SK-N-SH (cell line): Measurements from ENCODE around the gene FAM53A. TPM values are rescaled to one million over a fixed set of nuclear protein-coding genes. Genes with fewer than 3 reads are reported as not detected.

Experiments
- CTCF ChIA-PET: fragments of 300-600, 350-600 bp; formaldehyde crosslinking; extraction: SDS; loops from one replicate; lab custom pipeline; 2021; lab: Yijun Ruan, JAX
- POLR2A ChIA-PET: fragments of 350-600 bp; sonication (Branson Sonifier 250); formaldehyde crosslinking; extraction: SDS; loops from one replicate; lab custom pipeline; 2020; ENCODE audit warnings: antibody characterized with exemption, inconsistent platforms; lab: Yijun Ruan, JAX
- DNase-seq: peaks from one replicate; pipeline ENCODE4 v3.0.0; 2012
- H2AFZ ChIP-seq: fragments of 200-600 bp; sonication (generic); 2 replicates; pipeline ENCODE4 v1.8.1; 2016; ENCODE audit warnings: antibody characterized with exemption, mild to moderate bottlenecking, low read depth
- H3F3A ChIP-seq: fragments of 200-600 bp; sonication (generic); replicated peaks from 2 replicates; pipeline ENCODE3; 2016; ENCODE audit warnings: antibody characterized with exemption, mild to moderate bottlenecking; ENCODE audit not compliant: insufficient read depth
- H3K27ac ChIP-seq, 2 experiments: fragments of 200-500 bp in 1 of 2; fragments of 200-600 bp in 1 of 2; sonication (Bioruptor generic) in 1 of 2; sonication (generic), shearing (Covaris generic) in 1 of 2; 2 replicates each; pipeline versions ENCODE4 v1.5.1 to v1.6.1; 2014 to 2016; ENCODE audit warnings: low read depth in 2 of 2, inconsistent platforms in 1 of 2, low read length in 1 of 2, mild to moderate bottlenecking in 1 of 2, mixed read lengths in 1 of 2
- H3K27me3 ChIP-seq: fragments of 200-600 bp; sonication (generic), shearing (Covaris generic); 2 replicates; pipeline ENCODE4 v1.6.1; 2016; ENCODE audit warnings: mixed run types; ENCODE audit not compliant: insufficient read depth
- H3K36me3 ChIP-seq, 2 experiments: fragments of 200-500 bp in 1 of 2; fragments of 200-600 bp in 1 of 2; sonication (Bioruptor generic) in 1 of 2; sonication (generic) in 1 of 2; replicated peaks in 1 of 2; 2 replicates each; pipeline versions ENCODE3 to v1.5.1; 2014 to 2016; ENCODE audit warnings: low read length in 1 of 2, mild to moderate bottlenecking in 1 of 2; ENCODE audit not compliant: insufficient read depth in 2 of 2, control insufficient read depth in 1 of 2
- H3K4me1 ChIP-seq, 2 experiments: fragments of 200-500 bp in 1 of 2; fragments of 200-600 bp in 1 of 2; sonication (Bioruptor generic) in 1 of 2; sonication (generic), shearing (Covaris generic) in 1 of 2; 2 replicates each; pipeline versions ENCODE4 v1.5.1 to v1.6.1; 2014 to 2016; ENCODE audit warnings: low read depth in 1 of 2, low read length in 1 of 2, mixed run types in 1 of 2; ENCODE audit not compliant: insufficient read depth in 2 of 2, control insufficient read depth in 1 of 2
- H3K4me2 ChIP-seq: fragments of 200-600 bp; sonication (generic), shearing (Covaris generic); 2 replicates; pipeline ENCODE4 v1.6.1; 2017; ENCODE audit warnings: mixed run types
- H3K4me3 ChIP-seq, 2 experiments: fragments of 200-500 bp in 1 of 2; fragments of 200-600 bp in 1 of 2; sonication (Bioruptor generic) in 1 of 2; sonication (generic), shearing (Covaris generic) in 1 of 2; 2 replicates each; pipeline versions ENCODE4 v1.5.1 to v1.8.1; 2014 to 2016; ENCODE audit warnings: low read depth in 2 of 2, inconsistent platforms in 1 of 2, low read length in 1 of 2, mild to moderate bottlenecking in 1 of 2, mixed read lengths in 1 of 2, moderate library complexity in 1 of 2
- H3K79me2 ChIP-seq: fragments of 200-600 bp; sonication (generic); 2 replicates; pipeline ENCODE4 v1.8.1; 2017; ENCODE audit warnings: mild to moderate bottlenecking; ENCODE audit not compliant: insufficient read depth
- H3K9ac ChIP-seq: fragments of 200-600 bp; sonication (generic); 2 replicates; pipeline ENCODE4 v1.6.1; 2017; ENCODE audit warnings: mixed run types
- H3K9me2 ChIP-seq: fragments of 200-600 bp; sonication (generic); 2 replicates; pipeline ENCODE4 v1.6.1; 2017; ENCODE audit warnings: mixed run types
- H3K9me3 ChIP-seq: fragments of 200-600 bp; sonication (generic); 2 replicates; pipeline ENCODE4 v1.6.1; 2017; ENCODE audit warnings: mixed run types, mild to moderate bottlenecking, moderate library complexity
- H4K20me1 ChIP-seq: fragments of 200-600 bp; sonication (generic); 2 replicates; pipeline ENCODE4 v1.6.1; 2017; ENCODE audit warnings: mild to moderate bottlenecking, mixed run types; ENCODE audit not compliant: insufficient read depth
- CHD2 ChIP-seq: fragments of 150-350 bp; IDR thresholded peaks from 2 replicates; pipeline ENCODE4 v1.6.1; 2018; ENCODE audit warnings: low read length; ENCODE audit not compliant: partially characterized antibody
- EZH2phosphoT487 ChIP-seq: fragments of 200-600 bp; sonication (generic); IDR thresholded peaks from 2 replicates; pipeline ENCODE4 v1.6.1; 2017; ENCODE audit warnings: low read depth, mixed run types, mild to moderate bottlenecking, antibody characterized with exemption, moderate library complexity, borderline replicate concordance
- GABPA ChIP-seq: IDR thresholded peaks from 2 replicates; pipeline ENCODE4 v1.4.0; 2012; ENCODE audit warnings: low read depth, mild to moderate bottlenecking
- NFIC ChIP-seq: IDR thresholded peaks from 2 replicates; pipeline ENCODE4 v1.4.0; 2012; ENCODE audit warnings: borderline replicate concordance
- RXRA ChIP-seq: IDR thresholded peaks from 2 replicates; pipeline ENCODE4 v1.4.0; 2012; ENCODE audit warnings: low read depth, mild to moderate bottlenecking, borderline replicate concordance
- SIN3A ChIP-seq: IDR thresholded peaks from 2 replicates; pipeline ENCODE4 v1.6.1; 2012; ENCODE audit warnings: low read depth, mild to moderate bottlenecking, low read length, moderate library complexity, borderline replicate concordance
- TCF12 ChIP-seq: IDR thresholded peaks from 2 replicates; pipeline ENCODE4 v1.4.0; 2012
- TEAD4 ChIP-seq: IDR thresholded peaks from 2 replicates; pipeline ENCODE4 v1.4.0; 2012; ENCODE audit warnings: mild to moderate bottlenecking, borderline replicate concordance; ENCODE audit not compliant: insufficient read depth
- WGBS: methylation state at CpG from one replicate; pipeline ENCODE4 v1.1.6; 2017; ENCODE audit warnings: low lambda C conversion rate; 5-methylcytosine and 5-hydroxymethylcytosine counted together
- polyA plus RNA-seq, 3 experiments: library from polyadenylated mRNA; depleted of rRNA; stranded (reverse); fragments of >200 nt; gene quantifications; 2 replicates each; pipeline ENCODE4 v1.2.3, GENCODE V29; 2012
- TF ChIP-seq, protein P1 (sequence below): fragments of 200-600 bp; sonication (generic); IDR thresholded peaks from 2 replicates; pipeline ENCODE4 v1.6.1; 2017; ENCODE audit warnings: antibody characterized with exemption, mild to moderate bottlenecking, moderate library complexity
- TF ChIP-seq, protein P2 (sequence below): fragments of 150-350 bp; IDR thresholded peaks from 2 replicates; pipeline ENCODE4 v1.6.1; 2017; ENCODE audit warnings: antibody characterized with exemption, low read length, low read depth, borderline replicate concordance
- TF ChIP-seq, protein P3 (sequence below): fragments of 150-350 bp; IDR thresholded peaks from 2 replicates; pipeline ENCODE4 v1.6.1; 2016; ENCODE audit warnings: mild to moderate bottlenecking, low read depth, low read length
- TF ChIP-seq, protein P4 (sequence below): IDR thresholded peaks from 2 replicates; pipeline ENCODE4 v1.4.0; 2012; ENCODE audit warnings: low read depth, borderline replicate concordance
- TF ChIP-seq, protein P5 (sequence below): IDR thresholded peaks from 2 replicates; pipeline ENCODE4 v1.4.0; 2012; ENCODE audit warnings: low read depth

FAM53A gene
- polyA plus RNA-seq, 1 of the 3 experiments (the other 2 are of a cell fraction): 7.6 TPM

DNA sequence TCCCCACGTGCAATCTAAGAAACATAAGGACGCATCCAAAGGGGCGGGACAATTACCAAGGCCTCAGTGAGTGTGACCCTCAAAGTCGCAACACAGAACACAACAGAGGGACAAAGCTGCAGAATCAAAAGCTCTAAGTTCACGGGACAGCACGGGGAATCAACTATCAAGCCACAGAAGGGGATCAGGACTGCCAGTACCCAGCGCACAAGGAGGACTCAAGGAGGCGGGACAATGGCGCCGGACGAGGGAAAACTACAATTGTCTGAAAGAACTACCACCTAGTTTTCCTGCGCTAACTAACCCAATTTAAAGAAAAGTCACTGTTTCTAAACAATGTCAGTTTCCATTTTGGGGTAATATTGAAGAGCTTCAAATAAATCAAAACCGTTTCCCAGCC, 1.3 kb downstream of the FAM53A start:
- ChIA-PET CTCF (interaction anchor here (6.2 kb wide), 1 partner anchor 10 kb away, joined by 32 read pairs; no protein-coding TSS in a partner anchor), POLR2A (no interaction called here)
- Histone ChIP-seq H3K9ac (peak overlapping the region; percentile 88; the same call in 1 of the 2 replicates), H3K4me2 (peak overlapping the region; percentile 93), H3K79me2 (peaks cover 11% of the 10 kb centered on the region), H3K27ac (peak overlapping the region in 1 of 2 experiments; percentile 94; a peak in 3 of 4 replicates), H3K4me1 (peaks cover 4 to 13% of the 10 kb centered on the region in 2 experiments; a peak in 2 of 4 replicates), H3K9me3 (no peaks in the 10 kb centered on the region), H3K4me3 (peak overlapping the region; percentile 65 to 67; a peak in 3 of 4 replicates), H4K20me1 (no peaks in the 10 kb centered on the region), H2AFZ (peak overlapping the region; percentile 89; the same call in 1 of the 2 replicates), H3K27me3 (no peaks in the 10 kb centered on the region), H3F3A (peaks cover 23% of the 10 kb centered on the region), H3K36me3 (no peaks in the 10 kb centered on the region), H3K9me2 (no peaks in the 10 kb centered on the region)
- TF ChIP-seq, protein P1, sequence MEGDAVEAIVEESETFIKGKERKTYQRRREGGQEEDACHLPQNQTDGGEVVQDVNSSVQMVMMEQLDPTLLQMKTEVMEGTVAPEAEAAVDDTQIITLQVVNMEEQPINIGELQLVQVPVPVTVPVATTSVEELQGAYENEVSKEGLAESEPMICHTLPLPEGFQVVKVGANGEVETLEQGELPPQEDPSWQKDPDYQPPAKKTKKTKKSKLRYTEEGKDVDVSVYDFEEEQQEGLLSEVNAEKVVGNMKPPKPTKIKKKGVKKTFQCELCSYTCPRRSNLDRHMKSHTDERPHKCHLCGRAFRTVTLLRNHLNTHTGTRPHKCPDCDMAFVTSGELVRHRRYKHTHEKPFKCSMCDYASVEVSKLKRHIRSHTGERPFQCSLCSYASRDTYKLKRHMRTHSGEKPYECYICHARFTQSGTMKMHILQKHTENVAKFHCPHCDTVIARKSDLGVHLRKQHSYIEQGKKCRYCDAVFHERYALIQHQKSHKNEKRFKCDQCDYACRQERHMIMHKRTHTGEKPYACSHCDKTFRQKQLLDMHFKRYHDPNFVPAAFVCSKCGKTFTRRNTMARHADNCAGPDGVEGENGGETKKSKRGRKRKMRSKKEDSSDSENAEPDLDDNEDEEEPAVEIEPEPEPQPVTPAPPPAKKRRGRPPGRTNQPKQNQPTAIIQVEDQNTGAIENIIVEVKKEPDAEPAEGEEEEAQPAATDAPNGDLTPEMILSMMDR: no peak
- no peak for TF ChIP-seq GABPA
- no peak for TF ChIP-seq SIN3A
- no peak for TF ChIP-seq CHD2
- TF ChIP-seq TCF12: no peak
- TF ChIP-seq RXRA: no peak
- no peak for TF ChIP-seq TEAD4
- TF ChIP-seq, protein P2, sequence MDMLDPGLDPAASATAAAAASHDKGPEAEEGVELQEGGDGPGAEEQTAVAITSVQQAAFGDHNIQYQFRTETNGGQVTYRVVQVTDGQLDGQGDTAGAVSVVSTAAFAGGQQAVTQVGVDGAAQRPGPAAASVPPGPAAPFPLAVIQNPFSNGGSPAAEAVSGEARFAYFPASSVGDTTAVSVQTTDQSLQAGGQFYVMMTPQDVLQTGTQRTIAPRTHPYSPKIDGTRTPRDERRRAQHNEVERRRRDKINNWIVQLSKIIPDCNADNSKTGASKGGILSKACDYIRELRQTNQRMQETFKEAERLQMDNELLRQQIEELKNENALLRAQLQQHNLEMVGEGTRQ: no peak
- TF ChIP-seq, protein P3, sequence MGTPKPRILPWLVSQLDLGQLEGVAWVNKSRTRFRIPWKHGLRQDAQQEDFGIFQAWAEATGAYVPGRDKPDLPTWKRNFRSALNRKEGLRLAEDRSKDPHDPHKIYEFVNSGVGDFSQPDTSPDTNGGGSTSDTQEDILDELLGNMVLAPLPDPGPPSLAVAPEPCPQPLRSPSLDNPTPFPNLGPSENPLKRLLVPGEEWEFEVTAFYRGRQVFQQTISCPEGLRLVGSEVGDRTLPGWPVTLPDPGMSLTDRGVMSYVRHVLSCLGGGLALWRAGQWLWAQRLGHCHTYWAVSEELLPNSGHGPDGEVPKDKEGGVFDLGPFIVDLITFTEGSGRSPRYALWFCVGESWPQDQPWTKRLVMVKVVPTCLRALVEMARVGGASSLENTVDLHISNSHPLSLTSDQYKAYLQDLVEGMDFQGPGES: no peak
- TF ChIP-seq, protein P4, sequence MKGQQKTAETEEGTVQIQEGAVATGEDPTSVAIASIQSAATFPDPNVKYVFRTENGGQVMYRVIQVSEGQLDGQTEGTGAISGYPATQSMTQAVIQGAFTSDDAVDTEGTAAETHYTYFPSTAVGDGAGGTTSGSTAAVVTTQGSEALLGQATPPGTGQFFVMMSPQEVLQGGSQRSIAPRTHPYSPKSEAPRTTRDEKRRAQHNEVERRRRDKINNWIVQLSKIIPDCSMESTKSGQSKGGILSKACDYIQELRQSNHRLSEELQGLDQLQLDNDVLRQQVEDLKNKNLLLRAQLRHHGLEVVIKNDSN: no peak
- TF ChIP-seq NFIC: no peak
- TF ChIP-seq, protein P5, sequence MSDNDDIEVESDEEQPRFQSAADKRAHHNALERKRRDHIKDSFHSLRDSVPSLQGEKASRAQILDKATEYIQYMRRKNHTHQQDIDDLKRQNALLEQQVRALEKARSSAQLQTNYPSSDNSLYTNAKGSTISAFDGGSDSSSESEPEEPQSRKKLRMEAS: no peak
- TF ChIP-seq EZH2phosphoT487: no peak
- WGBS: 96% methylated on average over 13 of the region's 13 CpGs
- DNase-seq: no peak
